IPS-15b (cell line): ENCODE results near the gene STBD1.

Experiments used
- H3K27me3 ChIP-seq: one replicate; pipeline ENCODE4 v1.6.1; 2013; ENCODE audit warnings: low read length; ENCODE audit not compliant: control insufficient read depth, insufficient read depth
- H3K36me3 ChIP-seq: one replicate; pipeline ENCODE4 v1.6.1; 2013; ENCODE audit warnings: low read length; ENCODE audit not compliant: control insufficient read depth, insufficient read depth
- H3K4me1 ChIP-seq: one replicate; pipeline ENCODE4 v1.6.1; 2013; ENCODE audit warnings: mild to moderate bottlenecking, low read length; ENCODE audit not compliant: control insufficient read depth, insufficient read depth
- H3K4me3 ChIP-seq: one replicate; pipeline ENCODE4 v1.5.1; 2013; ENCODE audit warnings: low read depth, low read length
- H3K9ac ChIP-seq: one replicate; pipeline ENCODE4 v1.6.1; 2013; ENCODE audit warnings: low read depth, mild to moderate bottlenecking, low read length
- H3K9me3 ChIP-seq: one replicate; pipeline ENCODE4 v1.6.1; 2013; ENCODE audit warnings: mild to moderate bottlenecking, low read length; ENCODE audit not compliant: control insufficient read depth, insufficient read depth

STBD1 gene

DNA sequence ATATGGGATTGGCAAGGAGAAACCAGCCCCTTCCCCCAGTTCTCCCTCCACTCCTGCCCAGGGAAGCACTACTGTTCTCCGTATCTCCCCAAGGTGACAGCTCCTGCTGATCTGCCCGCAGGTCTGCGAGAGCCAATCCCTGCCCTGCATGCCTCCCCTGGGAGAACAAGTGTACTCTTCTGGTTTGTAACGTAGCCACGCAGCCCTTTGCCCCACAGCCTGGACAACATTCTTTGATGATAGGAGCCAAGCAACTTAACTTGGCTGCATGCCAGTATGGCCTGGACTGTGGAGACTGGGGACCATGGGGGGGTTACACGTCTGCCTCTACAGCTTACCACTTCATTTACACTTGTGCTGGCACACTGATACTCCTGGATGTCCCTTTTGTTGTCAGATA is 2.0 kb downstream of the STBD1 start:
- Histone ChIP-seq H3K9ac (no peak overlapping the region), H3K4me1 (no peaks in the 10 kb centered on the region), H3K4me3 (no peak overlapping the region), H3K9me3 (no peaks in the 10 kb centered on the region), H3K27me3 (peaks cover 15% of the 10 kb centered on the region), H3K36me3 (no peaks in the 10 kb centered on the region)

- peaks cover 9% of the 10 kb centered on the region for H3K27me3 ChIP-seq
- no peak overlapping the region for H3K4me3 ChIP-seq
- H3K4me1 ChIP-seq: no peaks in the 10 kb centered on the region
- H3K9me3 ChIP-seq: no peaks in the 10 kb centered on the region
- H3K36me3 ChIP-seq: no peaks in the 10 kb centered on the region
- H3K9ac ChIP-seq: no peak overlapping the region
Measured at GRCh38 chr4:76309939-76310550, 3.5 kb downstream of the STBD1 start.

DNA sequence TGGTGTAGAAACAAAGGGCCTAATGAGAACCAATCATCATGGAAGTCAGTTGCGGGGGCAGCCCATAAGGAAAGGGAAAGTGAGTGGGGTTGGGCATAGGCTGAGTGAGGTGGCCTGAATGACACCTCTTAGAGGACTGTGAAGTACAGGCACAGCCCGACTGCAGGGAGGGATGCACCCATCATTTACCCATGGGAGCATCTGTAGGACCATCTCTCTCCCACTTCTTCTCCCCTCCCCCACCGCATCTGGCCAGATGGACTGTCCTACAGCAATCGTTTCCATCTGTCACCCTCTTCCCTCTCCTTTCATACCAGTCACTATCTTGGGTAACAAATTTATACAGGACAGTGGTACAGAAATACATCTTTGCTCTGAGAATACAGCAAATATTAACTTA is 4.2 kb downstream of the STBD1 start:
- H3K36me3 ChIP-seq: no peaks in the 10 kb centered on the region
- H3K9ac ChIP-seq: no peak overlapping the region

DNA sequence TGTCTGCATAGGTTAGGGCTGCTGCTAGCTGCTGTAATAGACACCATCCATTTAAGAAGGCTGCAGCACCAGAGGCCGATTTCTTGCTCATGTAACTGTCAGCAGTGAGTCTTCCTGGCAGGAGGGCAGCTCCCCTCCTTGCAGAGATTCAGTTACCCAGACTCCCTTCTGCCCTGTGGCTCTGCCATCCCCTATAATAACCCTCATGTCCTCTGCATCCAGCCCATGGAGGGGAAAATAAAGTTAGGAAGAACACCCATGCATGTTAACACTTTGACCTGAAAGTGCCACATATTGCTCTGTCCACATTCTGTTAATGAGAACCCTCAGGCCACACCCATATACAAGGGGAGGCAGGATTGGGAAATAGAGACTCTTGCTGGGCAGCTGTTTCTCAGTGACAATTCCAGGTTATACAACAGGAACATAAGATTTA is 5.4 kb downstream of the STBD1 start:
- Histone ChIP-seq H3K4me3 (no peak overlapping the region), H3K9me3 (no peaks in the 10 kb centered on the region), H3K4me1 (no peaks in the 10 kb centered on the region), H3K27me3 (no peaks in the 10 kb centered on the region), H3K36me3 (no peaks in the 10 kb centered on the region), H3K9ac (no peak overlapping the region)

More for the DNA sequence above, 4.2 kb downstream of the STBD1 start:
- Histone ChIP-seq H3K4me1 (no peaks in the 10 kb centered on the region), H3K4me3 (no peak overlapping the region), H3K9me3 (no peaks in the 10 kb centered on the region), H3K27me3 (peaks cover 3% of the 10 kb centered on the region)

GRCh38 chr4:76312457-76312856 is 5.9 kb downstream of the STBD1 start:
- no peaks in the 10 kb centered on the region for H3K4me1 ChIP-seq
- no peak overlapping the region for H3K9ac ChIP-seq
- no peaks in the 10 kb centered on the region for H3K27me3 ChIP-seq
- H3K4me3 ChIP-seq: no peak overlapping the region
- no peaks in the 10 kb centered on the region for H3K9me3 ChIP-seq
- no peaks in the 10 kb centered on the region for H3K36me3 ChIP-seq

DNA sequence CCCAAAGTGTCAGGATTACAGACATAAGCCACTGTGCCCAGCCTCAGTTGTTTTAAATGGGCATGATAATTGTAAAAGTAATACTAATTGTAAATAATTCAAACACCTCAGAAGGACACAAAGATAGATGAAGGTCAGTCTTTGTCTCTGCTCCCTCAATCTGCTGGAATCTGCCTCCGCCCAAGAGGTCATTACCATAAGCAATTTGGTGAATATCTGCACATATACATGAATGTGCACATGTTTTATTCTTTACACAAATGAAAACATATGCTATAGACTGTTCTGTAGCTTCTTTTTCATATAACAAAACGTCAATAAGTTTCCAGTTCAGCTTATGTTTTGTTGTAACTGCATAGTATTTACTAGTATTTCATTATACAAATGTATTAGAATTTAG is 7.0 kb downstream of the STBD1 start:
- Histone ChIP-seq H3K4me3 (no peak overlapping the region), H3K9ac (no peak overlapping the region)

GRCh38 chr4:76315267-76315918 is 8.9 kb downstream of the STBD1 start:
- H3K4me1 ChIP-seq: no peaks in the 10 kb centered on the region
- no peaks in the 10 kb centered on the region for H3K9me3 ChIP-seq
- H3K27me3 ChIP-seq: no peaks in the 10 kb centered on the region
- H3K36me3 ChIP-seq: no peaks in the 10 kb centered on the region
- H3K4me3 ChIP-seq: no peak overlapping the region
- H3K9ac ChIP-seq: no peak overlapping the region

More for the DNA sequence above, 7.0 kb downstream of the STBD1 start:
- H3K9me3 ChIP-seq: no peaks in the 10 kb centered on the region
- no peaks in the 10 kb centered on the region for H3K36me3 ChIP-seq
- no peaks in the 10 kb centered on the region for H3K4me1 ChIP-seq
- no peaks in the 10 kb centered on the region for H3K27me3 ChIP-seq

DNA sequence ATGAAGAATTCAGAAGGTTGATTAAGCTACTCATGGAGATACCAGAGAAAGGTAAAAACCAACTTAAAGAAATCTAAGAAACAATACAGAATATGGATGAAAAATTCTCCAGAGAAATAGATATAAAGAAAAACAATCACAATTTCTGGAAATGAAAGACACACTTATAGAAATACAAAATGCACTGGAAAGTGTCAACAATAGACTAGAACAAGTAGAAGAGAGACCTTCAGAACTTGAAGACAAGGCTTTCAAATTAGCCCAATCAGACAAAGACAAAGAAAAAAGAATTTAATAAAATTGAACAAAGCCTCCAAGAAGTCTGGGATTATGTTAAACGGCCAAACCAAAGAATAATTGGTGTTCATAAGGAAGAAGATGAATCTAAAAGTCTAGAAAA is 9.6 kb downstream of the STBD1 start:
- Histone ChIP-seq H3K27me3 (no peaks in the 10 kb centered on the region), H3K4me1 (no peaks in the 10 kb centered on the region), H3K4me3 (no peak overlapping the region), H3K9me3 (no peaks in the 10 kb centered on the region), H3K9ac (no peak overlapping the region), H3K36me3 (no peaks in the 10 kb centered on the region)

DNA sequence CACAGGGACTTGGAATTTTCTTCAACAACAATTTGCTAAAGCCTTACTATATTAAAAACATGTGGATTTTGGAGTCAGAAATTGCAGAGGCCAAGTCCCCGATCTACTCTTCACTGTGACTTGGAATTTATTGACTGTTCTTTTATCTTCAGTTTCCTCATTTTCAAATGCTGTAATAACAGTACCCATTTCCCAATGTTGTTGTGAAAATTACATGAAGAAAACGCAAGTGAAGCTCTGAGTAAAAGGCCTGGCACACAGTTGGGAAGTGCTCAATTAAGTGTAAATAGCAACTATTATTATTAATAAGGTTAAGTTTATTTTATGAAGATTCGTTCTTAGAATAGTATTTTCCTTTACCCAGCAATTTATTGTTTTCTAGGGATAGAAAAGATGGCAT is 15.7 kb downstream of the STBD1 start:
- Histone ChIP-seq H3K4me3 (no peak overlapping the region), H3K27me3 (no peaks in the 10 kb centered on the region), H3K9ac (no peak overlapping the region), H3K9me3 (peaks cover 8% of the 10 kb centered on the region), H3K36me3 (no peaks in the 10 kb centered on the region), H3K4me1 (no peaks in the 10 kb centered on the region)

GRCh38 chr4:76325072-76325471 is 18.5 kb downstream of the STBD1 start:
- H3K4me3 ChIP-seq: no peak overlapping the region
- H3K4me1 ChIP-seq: no peaks in the 10 kb centered on the region
- H3K36me3 ChIP-seq: no peaks in the 10 kb centered on the region
- H3K27me3 ChIP-seq: no peaks in the 10 kb centered on the region
- H3K9ac ChIP-seq: no peak overlapping the region
- H3K9me3 ChIP-seq: peaks cover 8% of the 10 kb centered on the region

- Histone ChIP-seq H3K9ac (no peak overlapping the region), H3K4me1 (no peaks in the 10 kb centered on the region), H3K27me3 (no peaks in the 10 kb centered on the region), H3K4me3 (no peak overlapping the region), H3K36me3 (no peaks in the 10 kb centered on the region), H3K9me3 (peaks cover 8% of the 10 kb centered on the region)
Measured at GRCh38 chr4:76326515-76326914, 20.0 kb downstream of the STBD1 start.

DNA sequence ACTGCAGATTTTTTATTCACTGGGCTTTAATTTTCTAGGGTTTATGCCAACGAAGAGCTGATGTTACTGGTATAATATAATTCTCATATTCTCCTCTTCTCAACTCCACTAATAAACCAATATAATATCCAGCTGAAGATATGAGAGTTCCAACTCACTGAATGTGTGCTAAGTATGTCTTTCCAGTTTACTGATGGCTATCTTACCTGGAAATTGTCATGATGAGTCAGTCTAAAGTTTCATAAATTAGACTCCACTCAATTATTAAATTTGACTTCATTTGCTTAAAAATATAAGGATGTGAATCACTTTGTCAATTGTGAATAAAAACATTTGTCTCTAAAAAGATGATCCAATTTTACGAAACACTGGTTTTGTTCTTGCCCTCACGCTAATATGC is 28.4 kb downstream of the STBD1 start:
- Histone ChIP-seq H3K4me3 (no peak overlapping the region), H3K4me1 (no peaks in the 10 kb centered on the region), H3K27me3 (no peaks in the 10 kb centered on the region), H3K9ac (no peak overlapping the region), H3K36me3 (no peaks in the 10 kb centered on the region), H3K9me3 (no peaks in the 10 kb centered on the region)
